ENCODE results near the gene PEA15. TPM values are rescaled to one million over a fixed set of nuclear protein-coding genes. Genes with fewer than 3 reads are reported as not detected.

Gene PEA15
- total RNA-seq, 2 donors from 2014 or later = 33.0 to 48.3 TPM

Other genes starting within 250 kb of the PEA15 start
- gene PIGM, start 173.4 kb upstream of the PEA15 start, total RNA-seq = 1 to 10 TPM; 4.0 to 6.2 TPM
- under 1 TPM in 1 of 2 donors, not detected in 1; 0.29 TPM for gene KCNJ10, start 135.2 kb upstream of the PEA15 start, total RNA-seq
- under 1 TPM; 0.11 to 0.30 TPM for gene KCNJ9, start 123.8 kb upstream of the PEA15 start, total RNA-seq
- gene IGSF8, start 106.8 kb upstream of the PEA15 start, total RNA-seq = 10 to 100 TPM; 53.6 to 60.2 TPM
- 1 to 10 TPM; 1.5 to 6.1 TPM for gene ATP1A2, start 89.6 kb upstream of the PEA15 start, total RNA-seq
- not detected for gene ATP1A4, start 53.8 kb upstream of the PEA15 start, total RNA-seq
- gene CASQ1, start 14.8 kb upstream of the PEA15 start, total RNA-seq = not detected
- gene DCAF8, start 57.2 kb downstream of the PEA15 start, total RNA-seq = 10 to 100 TPM; 72.0 to 86.1 TPM
- gene PEX19, start 79.7 kb downstream of the PEA15 start, total RNA-seq = 10 to 100 TPM; 43.2 to 59.3 TPM
- gene COPA, start 137.9 kb downstream of the PEA15 start, total RNA-seq = 100 to 1,000 TPM; 154 to 163 TPM
- 10 to 100 TPM; 83.5 to 88.0 TPM for gene NCSTN, start 138.0 kb downstream of the PEA15 start, total RNA-seq
- under 1 TPM in 1 of 2 donors, not detected in 1; 0.12 TPM for gene NHLH1, start 161.7 kb downstream of the PEA15 start, total RNA-seq
- gene VANGL2, start 195.2 kb downstream of the PEA15 start, total RNA-seq = 10 to 100 TPM in 1 of 2 donors, 1 to 10 TPM in 1; 3.9 to 10.3 TPM

All from colonic mucosa (tissue), 2 donors.